HEK293 (cell line): ENCODE results near the gene ETV6.

Experiments
- CTCF ChIA-PET: fragments of 350-600 bp; formaldehyde crosslinking; extraction: SDS; loops from one replicate; lab custom pipeline; 2021; ENCODE audit warnings: antibody characterized with exemption; lab: Yijun Ruan, JAX
- POLR2A ChIA-PET: fragments of 300-600 bp; formaldehyde crosslinking; extraction: SDS; loops from one replicate; lab custom pipeline; 2020; ENCODE audit warnings: antibody characterized with exemption, inconsistent platforms; lab: Yijun Ruan, JAX
- H3K27ac ChIP-seq: fragments of 200-500 bp; sonication (Bioruptor generic); 2 replicates; pipeline ENCODE4 v1.5.1; 2014; ENCODE audit warnings: low read depth, low read length, control low read depth, inconsistent platforms; ENCODE audit errors: extremely low read depth
- H3K36me3 ChIP-seq, 2 experiments: fragments of 200-500 bp in 1 of 2; sonication (Bioruptor generic) in 1 of 2; 1 replicate in 1 of 2; 2 replicates in 1 of 2; pipeline ENCODE4 v1.5.1; 2014 to 2017; ENCODE audit warnings: inconsistent platforms in 2 of 2, low read length in 2 of 2; ENCODE audit not compliant: control insufficient read depth in 2 of 2, insufficient read depth in 1 of 2
- H3K4me1 ChIP-seq: fragments of 200-500 bp; sonication (Bioruptor generic); 2 replicates; pipeline ENCODE4 v1.5.1; 2014; ENCODE audit warnings: mild to moderate bottlenecking, low read length, inconsistent platforms; ENCODE audit not compliant: control insufficient read depth, insufficient read depth
- H3K4me3 ChIP-seq: 2 replicates; pipeline ENCODE4 v1.5.1; 2011; ENCODE audit warnings: low read depth, mild to moderate bottlenecking, control low read depth, low read length, moderate library complexity
- H3K9me3 ChIP-seq: fragments of 200-500 bp; sonication (Bioruptor generic); 2 replicates; pipeline ENCODE4 v1.5.1; 2014; ENCODE audit warnings: low read depth, low read length, inconsistent platforms; ENCODE audit not compliant: control insufficient read depth, insufficient read depth
- ATF2 ChIP-seq: fragments of 450-650 bp; formaldehyde crosslinking; IDR thresholded peaks from 2 replicates; pipeline ENCODE4 v1.5.1; 2016; ENCODE audit warnings: missing biosample characterization, missing genetic modification characterization, low read depth
- IKZF3 ChIP-seq: fragments of 450-650 bp; IDR thresholded peaks from 2 replicates; pipeline ENCODE4 v1.5.0; 2018; ENCODE audit warnings: missing biosample characterization, mild to moderate bottlenecking, missing genetic modification characterization, moderate library complexity
- PATZ1 ChIP-seq: fragments of 450-650 bp; formaldehyde crosslinking; IDR thresholded peaks from 2 replicates; pipeline ENCODE4 v1.5.1; 2016; ENCODE audit warnings: missing biosample characterization, missing genetic modification characterization
- SP2 ChIP-seq: fragments of 450-650 bp; formaldehyde crosslinking; IDR thresholded peaks from 2 replicates; pipeline ENCODE4 v1.5.1; 2016; ENCODE audit warnings: missing biosample characterization, missing genetic modification characterization
- SP7 ChIP-seq: fragments of 450-650 bp; formaldehyde crosslinking; IDR thresholded peaks from 2 replicates; pipeline ENCODE4 v1.5.1; 2016; ENCODE audit warnings: missing biosample characterization, missing genetic modification characterization
- YY1 ChIP-seq: fragments of 450-650 bp; formaldehyde crosslinking; IDR thresholded peaks from 2 replicates; pipeline ENCODE4 v1.5.1; 2018; ENCODE audit warnings: missing biosample characterization, missing genetic modification characterization
- ZBTB21 ChIP-seq: fragments of 450-650 bp; formaldehyde crosslinking; IDR thresholded peaks from 2 replicates; pipeline ENCODE4 v1.5.1; 2017; ENCODE audit warnings: missing biosample characterization, missing genetic modification characterization
- ZFP3 ChIP-seq: fragments of 450-650 bp; formaldehyde crosslinking; IDR thresholded peaks from 2 replicates; pipeline ENCODE4 v1.5.1; 2016; ENCODE audit warnings: low read depth, missing biosample characterization, missing genetic modification characterization
- ZNF121 ChIP-seq: fragments of 450-650 bp; formaldehyde crosslinking; IDR thresholded peaks from 2 replicates; pipeline ENCODE4 v1.5.1; 2016; ENCODE audit warnings: missing biosample characterization, missing genetic modification characterization
- ZNF146 ChIP-seq: fragments of 450-650 bp; formaldehyde crosslinking; IDR thresholded peaks from 2 replicates; pipeline ENCODE4 v1.5.1; 2016; ENCODE audit warnings: missing biosample characterization, missing genetic modification characterization
- ZNF350 ChIP-seq: fragments of 450-650 bp; formaldehyde crosslinking; IDR thresholded peaks from 2 replicates; pipeline ENCODE4 v1.5.0; 2017; ENCODE audit warnings: missing biosample characterization, mild to moderate bottlenecking, missing genetic modification characterization
- ZNF473 ChIP-seq: fragments of 450-650 bp; formaldehyde crosslinking; IDR thresholded peaks from 2 replicates; pipeline ENCODE4 v1.5.1; 2017; ENCODE audit warnings: missing biosample characterization, missing genetic modification characterization
- ZNF501 ChIP-seq: fragments of 450-650 bp; formaldehyde crosslinking; IDR thresholded peaks from 2 replicates; pipeline ENCODE4 v1.5.1; 2016; ENCODE audit warnings: missing biosample characterization, missing genetic modification characterization
- ZNF548 ChIP-seq: fragments of 450-650 bp; formaldehyde crosslinking; IDR thresholded peaks from 2 replicates; pipeline ENCODE4 v1.5.1; 2016; ENCODE audit warnings: missing biosample characterization, missing genetic modification characterization
- ZNF558 ChIP-seq: fragments of 450-650 bp; formaldehyde crosslinking; IDR thresholded peaks from 2 replicates; pipeline ENCODE4 v1.5.1; 2016; ENCODE audit warnings: missing biosample characterization, missing genetic modification characterization
- ZNF654 ChIP-seq: fragments of 450-650 bp; formaldehyde crosslinking; IDR thresholded peaks from 2 replicates; pipeline ENCODE4 v1.5.1; 2016; ENCODE audit warnings: low read depth, missing biosample characterization, missing genetic modification characterization
- ZNF776 ChIP-seq: fragments of 450-650 bp; formaldehyde crosslinking; IDR thresholded peaks from 2 replicates; pipeline ENCODE4 v1.5.0; 2017; ENCODE audit warnings: missing biosample characterization, missing genetic modification characterization, borderline replicate concordance
- ZNF843 ChIP-seq: fragments of 450-650 bp; formaldehyde crosslinking; IDR thresholded peaks from 2 replicates; pipeline ENCODE4 v1.5.1; 2016; ENCODE audit warnings: missing biosample characterization, missing genetic modification characterization
- ZSCAN16 ChIP-seq: fragments of 450-650 bp; formaldehyde crosslinking; IDR thresholded peaks from 2 replicates; pipeline ENCODE4 v1.5.1; 2016; ENCODE audit warnings: missing biosample characterization, missing genetic modification characterization
- ZSCAN23 ChIP-seq: fragments of 450-650 bp; formaldehyde crosslinking; IDR thresholded peaks from 2 replicates; pipeline ENCODE4 v1.5.1; 2016; ENCODE audit warnings: missing biosample characterization, missing genetic modification characterization
- TF ChIP-seq, protein P1 (sequence below): fragments of 450-650 bp; formaldehyde crosslinking; IDR thresholded peaks from 2 replicates; pipeline ENCODE4 v1.5.1; 2016; ENCODE audit warnings: missing biosample characterization, missing genetic modification characterization, borderline replicate concordance
- TF ChIP-seq, protein P2 (sequence below): fragments of 450-650 bp; formaldehyde crosslinking; IDR thresholded peaks from 2 replicates; pipeline ENCODE4 v1.5.1; 2016; ENCODE audit warnings: missing biosample characterization, missing genetic modification characterization, borderline replicate concordance

Gene ETV6

GRCh38 chr12:11824069-11824468, 174.6 kb downstream of the ETV6 start (continued):
- TF ChIP-seq ZNF473 (tag by site-specific recombination) (no peak), IKZF3 (tag by site-specific recombination) (no peak)

DNA sequence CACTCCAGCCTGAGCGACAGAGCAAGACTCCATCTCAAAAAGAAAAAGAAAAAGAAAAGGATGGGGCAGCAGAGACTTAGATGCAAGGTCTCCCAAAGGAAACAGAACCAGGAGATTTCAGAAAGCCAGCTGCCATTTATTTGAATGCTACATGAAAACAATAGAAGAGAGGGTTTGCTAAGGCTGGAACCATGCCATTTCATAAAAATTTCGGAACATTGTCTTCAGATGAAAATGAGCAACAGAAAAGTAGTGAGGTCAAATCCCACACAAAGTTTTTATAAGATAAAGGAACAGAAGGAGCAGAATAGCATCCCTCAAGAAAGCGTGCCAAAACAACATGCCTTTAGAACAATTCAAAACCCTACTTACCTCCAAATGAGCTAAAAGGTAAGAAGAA, 175.3 kb downstream of the ETV6 start:
- H3K4me3 ChIP-seq, result no peak overlapping the region
- CTCF ChIA-PET, result no interaction called here
- H3K4me1 ChIP-seq, result no peaks in the 10 kb centered on the region
- TF ChIP-seq ZSCAN16, result no peak
- TF ChIP-seq ZNF548 (tag by site-specific recombination), result no peak
- TF ChIP-seq ZSCAN23 (tag by site-specific recombination), result no peak
- TF ChIP-seq ZNF654 (tag by site-specific recombination), result no peak
- TF ChIP-seq ZNF350 (tag by site-specific recombination), result no peak
- TF ChIP-seq, protein P1, sequence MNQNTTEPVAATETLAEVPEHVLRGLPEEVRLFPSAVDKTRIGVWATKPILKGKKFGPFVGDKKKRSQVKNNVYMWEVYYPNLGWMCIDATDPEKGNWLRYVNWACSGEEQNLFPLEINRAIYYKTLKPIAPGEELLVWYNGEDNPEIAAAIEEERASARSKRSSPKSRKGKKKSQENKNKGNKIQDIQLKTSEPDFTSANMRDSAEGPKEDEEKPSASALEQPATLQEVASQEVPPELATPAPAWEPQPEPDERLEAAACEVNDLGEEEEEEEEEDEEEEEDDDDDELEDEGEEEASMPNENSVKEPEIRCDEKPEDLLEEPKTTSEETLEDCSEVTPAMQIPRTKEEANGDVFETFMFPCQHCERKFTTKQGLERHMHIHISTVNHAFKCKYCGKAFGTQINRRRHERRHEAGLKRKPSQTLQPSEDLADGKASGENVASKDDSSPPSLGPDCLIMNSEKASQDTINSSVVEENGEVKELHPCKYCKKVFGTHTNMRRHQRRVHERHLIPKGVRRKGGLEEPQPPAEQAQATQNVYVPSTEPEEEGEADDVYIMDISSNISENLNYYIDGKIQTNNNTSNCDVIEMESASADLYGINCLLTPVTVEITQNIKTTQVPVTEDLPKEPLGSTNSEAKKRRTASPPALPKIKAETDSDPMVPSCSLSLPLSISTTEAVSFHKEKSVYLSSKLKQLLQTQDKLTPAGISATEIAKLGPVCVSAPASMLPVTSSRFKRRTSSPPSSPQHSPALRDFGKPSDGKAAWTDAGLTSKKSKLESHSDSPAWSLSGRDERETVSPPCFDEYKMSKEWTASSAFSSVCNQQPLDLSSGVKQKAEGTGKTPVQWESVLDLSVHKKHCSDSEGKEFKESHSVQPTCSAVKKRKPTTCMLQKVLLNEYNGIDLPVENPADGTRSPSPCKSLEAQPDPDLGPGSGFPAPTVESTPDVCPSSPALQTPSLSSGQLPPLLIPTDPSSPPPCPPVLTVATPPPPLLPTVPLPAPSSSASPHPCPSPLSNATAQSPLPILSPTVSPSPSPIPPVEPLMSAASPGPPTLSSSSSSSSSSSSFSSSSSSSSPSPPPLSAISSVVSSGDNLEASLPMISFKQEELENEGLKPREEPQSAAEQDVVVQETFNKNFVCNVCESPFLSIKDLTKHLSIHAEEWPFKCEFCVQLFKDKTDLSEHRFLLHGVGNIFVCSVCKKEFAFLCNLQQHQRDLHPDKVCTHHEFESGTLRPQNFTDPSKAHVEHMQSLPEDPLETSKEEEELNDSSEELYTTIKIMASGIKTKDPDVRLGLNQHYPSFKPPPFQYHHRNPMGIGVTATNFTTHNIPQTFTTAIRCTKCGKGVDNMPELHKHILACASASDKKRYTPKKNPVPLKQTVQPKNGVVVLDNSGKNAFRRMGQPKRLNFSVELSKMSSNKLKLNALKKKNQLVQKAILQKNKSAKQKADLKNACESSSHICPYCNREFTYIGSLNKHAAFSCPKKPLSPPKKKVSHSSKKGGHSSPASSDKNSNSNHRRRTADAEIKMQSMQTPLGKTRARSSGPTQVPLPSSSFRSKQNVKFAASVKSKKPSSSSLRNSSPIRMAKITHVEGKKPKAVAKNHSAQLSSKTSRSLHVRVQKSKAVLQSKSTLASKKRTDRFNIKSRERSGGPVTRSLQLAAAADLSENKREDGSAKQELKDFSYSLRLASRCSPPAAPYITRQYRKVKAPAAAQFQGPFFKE (tag by site-specific recombination), result no peak
- no peak for TF ChIP-seq ZNF121 (tag by site-specific recombination)
- no peak for TF ChIP-seq ZFP3 (tag by site-specific recombination)
- no peak for TF ChIP-seq SP2 (tag by site-specific recombination)
- TF ChIP-seq ZNF558 (tag by site-specific recombination), result no peak
- TF ChIP-seq YY1 (tag by site-specific recombination), result no peak
- no peak for TF ChIP-seq ZNF146 (tag by site-specific recombination)
- no peak for TF ChIP-seq ZNF843
- TF ChIP-seq, all 188 proteins: peak for 0
- Histone ChIP-seq H3K36me3 (no peaks in the 10 kb centered on the region), H3K27ac (no peak overlapping the region), H3K9me3 (no peaks in the 10 kb centered on the region)
- POLR2A ChIA-PET, result no interaction called here

DNA sequence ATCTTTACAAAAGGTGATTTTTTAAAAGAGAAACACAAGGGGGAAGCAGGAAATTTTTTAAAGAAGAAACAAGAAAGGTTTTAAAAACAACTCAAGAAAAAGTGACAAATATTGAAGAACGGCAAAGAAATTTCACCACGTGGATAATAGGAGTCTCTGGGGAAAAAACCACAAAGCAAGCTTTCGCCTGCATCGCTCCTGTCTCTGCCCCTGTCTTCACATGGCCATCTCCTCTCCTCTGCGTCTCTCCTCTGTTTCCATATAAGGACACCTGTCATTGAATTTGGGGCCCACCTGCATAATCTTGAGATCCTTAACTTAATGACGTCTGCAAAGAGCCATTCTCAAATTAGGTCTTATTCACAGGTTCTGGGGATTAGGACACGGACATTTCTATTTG, 175.8 kb downstream of the ETV6 start:
- ChIA-PET CTCF (no interaction called here), POLR2A (no interaction called here)
- Histone ChIP-seq H3K36me3 (no peaks in the 10 kb centered on the region), H3K9me3 (no peaks in the 10 kb centered on the region), H3K27ac (no peak overlapping the region), H3K4me3 (no peak overlapping the region), H3K4me1 (no peaks in the 10 kb centered on the region)
- TF ChIP-seq ZNF501 (tag by site-specific recombination) (no peak), PATZ1 (no peak), ATF2 (tag by site-specific recombination) (no peak), ZBTB21 (tag by site-specific recombination) (no peak), ZNF121 (tag by site-specific recombination) (no peak), SP7 (tag by site-specific recombination) (no peak), ZNF776 (tag by site-specific recombination) (no peak), ZNF654 (tag by site-specific recombination) (no peak)
- TF ChIP-seq, protein P2, sequence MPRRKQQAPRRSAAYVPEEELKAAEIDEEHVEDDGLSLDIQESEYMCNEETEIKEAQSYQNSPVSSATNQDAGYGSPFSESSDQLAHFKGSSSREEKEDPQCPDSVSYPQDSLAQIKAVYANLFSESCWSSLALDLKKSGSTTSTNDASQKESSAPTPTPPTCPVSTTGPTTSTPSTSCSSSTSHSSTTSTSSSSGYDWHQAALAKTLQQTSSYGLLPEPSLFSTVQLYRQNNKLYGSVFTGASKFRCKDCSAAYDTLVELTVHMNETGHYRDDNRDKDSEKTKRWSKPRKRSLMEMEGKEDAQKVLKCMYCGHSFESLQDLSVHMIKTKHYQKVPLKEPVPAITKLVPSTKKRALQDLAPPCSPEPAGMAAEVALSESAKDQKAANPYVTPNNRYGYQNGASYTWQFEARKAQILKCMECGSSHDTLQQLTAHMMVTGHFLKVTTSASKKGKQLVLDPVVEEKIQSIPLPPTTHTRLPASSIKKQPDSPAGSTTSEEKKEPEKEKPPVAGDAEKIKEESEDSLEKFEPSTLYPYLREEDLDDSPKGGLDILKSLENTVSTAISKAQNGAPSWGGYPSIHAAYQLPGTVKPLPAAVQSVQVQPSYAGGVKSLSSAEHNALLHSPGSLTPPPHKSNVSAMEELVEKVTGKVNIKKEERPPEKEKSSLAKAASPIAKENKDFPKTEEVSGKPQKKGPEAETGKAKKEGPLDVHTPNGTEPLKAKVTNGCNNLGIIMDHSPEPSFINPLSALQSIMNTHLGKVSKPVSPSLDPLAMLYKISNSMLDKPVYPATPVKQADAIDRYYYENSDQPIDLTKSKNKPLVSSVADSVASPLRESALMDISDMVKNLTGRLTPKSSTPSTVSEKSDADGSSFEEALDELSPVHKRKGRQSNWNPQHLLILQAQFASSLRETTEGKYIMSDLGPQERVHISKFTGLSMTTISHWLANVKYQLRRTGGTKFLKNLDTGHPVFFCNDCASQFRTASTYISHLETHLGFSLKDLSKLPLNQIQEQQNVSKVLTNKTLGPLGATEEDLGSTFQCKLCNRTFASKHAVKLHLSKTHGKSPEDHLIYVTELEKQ (tag by site-specific recombination), result no peak
